Subcutaneous adipose tissue (tissue), 4 donors: ENCODE data around the gene USP9Y. TPM values are rescaled to one million over a fixed set of nuclear protein-coding genes. Genes with fewer than 3 reads are reported as not detected.

Experiments used
- CTCF ChIP-seq: fragments of 450-650 bp; IDR thresholded peaks from one replicate; pipeline ENCODE4 v1.5.1; 2016; ENCODE audit warnings: low read depth, mild to moderate bottlenecking, control low read depth, antibody characterized with exemption, moderate library complexity
- total RNA-seq, 4 donors: library from RNA; depleted of rRNA; stranded (reverse); fragments of >200 nt; gene quantifications; one replicate each; pipeline ENCODE4 v1.1.0, GENCODE V29; 2016

Gene USP9Y
- total RNA-seq, 4 donors from 2014 or later: under 0.01 to 34.4 (median 13.5) TPM

- TF ChIP-seq CTCF: no peak
Measured at GRCh38 chrY:12905517-12905872, 204.5 kb downstream of the USP9Y start.

GRCh38 chrY:12905895-12906294, 204.9 kb downstream of the USP9Y start:
- TF ChIP-seq CTCF: no peak

Other genes with a start within 250 kb of the USP9Y start
- 10 to 100 TPM in 2 of 4 donors, under 1 TPM in 1, not detected in 1; 0.17 to 83.9 (median 73.5) TPM for gene DDX3Y, start 203.6 kb downstream of the USP9Y start, total RNA-seq